IPS-11a (cell line): ENCODE results near the gene COLEC12.
"Not testable (repeated sequence)": the region's sequence is repeated elsewhere in the genome, so short reads cannot be mapped to it uniquely, and the experiment has no call there.

Experiments
- H3K4me3 ChIP-seq: one replicate; pipeline ENCODE4 v1.5.1; 2013; ENCODE audit warnings: low read depth, low read length, control low read depth

COLEC12 gene

DNA sequence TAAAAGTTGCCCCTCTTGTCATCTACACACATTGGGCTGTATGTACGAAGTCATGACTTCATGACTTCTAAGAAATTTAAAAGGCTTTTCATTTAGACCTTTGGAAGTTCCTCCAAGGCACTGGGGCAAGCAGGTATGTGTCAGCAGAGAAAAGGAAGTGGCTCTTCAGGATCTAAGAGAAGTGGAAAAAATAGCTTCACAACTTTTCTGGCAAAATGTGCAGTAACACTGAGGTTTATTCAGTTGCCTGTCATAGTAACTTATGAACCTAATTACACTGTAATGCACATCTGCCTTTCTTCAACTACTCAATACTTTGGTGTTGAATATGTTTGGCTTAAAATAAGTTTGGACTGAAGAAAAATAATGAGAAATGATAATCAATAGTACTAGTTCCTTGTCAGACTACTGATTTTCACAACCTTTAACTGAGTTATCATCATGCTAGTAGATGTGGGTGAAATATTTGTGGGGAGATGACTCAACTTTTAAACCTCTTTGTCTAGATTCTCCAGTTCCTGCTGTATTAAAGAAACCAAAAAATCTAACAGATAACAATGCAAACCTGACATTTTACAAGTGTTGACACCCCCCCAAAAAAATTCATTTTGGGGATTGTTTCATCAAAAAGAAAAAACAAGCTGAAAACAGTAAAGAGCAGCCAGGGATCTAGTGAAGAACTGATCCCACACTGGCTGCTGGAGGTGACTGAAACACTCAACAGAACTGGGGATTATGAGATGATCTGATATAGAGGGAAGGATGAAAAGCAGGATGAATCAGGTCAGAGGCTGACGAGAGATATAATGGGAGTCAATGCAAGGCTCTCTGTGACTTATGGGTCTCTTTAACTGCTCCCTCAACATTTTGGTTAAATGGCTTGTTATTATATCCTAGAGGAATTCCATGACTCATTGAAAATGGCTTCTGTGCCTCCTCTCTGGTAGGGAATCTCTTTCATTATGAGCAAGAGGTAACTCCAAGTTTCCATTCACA, 84.6 kb downstream of the COLEC12 start:
- no peak overlapping the region for H3K4me3 ChIP-seq

DNA sequence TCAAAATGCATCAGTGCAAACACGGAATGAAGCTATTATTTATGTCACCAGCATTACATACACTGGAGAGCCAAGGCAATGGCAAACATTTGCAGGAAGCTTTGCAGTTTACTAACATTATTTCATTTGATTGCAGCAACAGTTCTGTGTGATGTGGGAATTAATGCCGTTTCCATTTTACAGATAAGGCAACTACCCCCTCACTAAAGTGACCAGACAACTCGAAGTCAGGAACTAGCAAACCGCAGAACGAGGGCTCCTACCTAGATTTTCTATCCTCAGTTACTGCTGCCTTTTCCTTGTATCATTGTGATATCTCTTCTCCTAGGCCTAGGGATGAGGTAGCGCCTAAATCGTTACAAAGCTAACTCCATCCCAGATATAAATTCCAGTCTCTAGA, 85.5 kb downstream of the COLEC12 start:
- no peak overlapping the region for H3K4me3 ChIP-seq

DNA sequence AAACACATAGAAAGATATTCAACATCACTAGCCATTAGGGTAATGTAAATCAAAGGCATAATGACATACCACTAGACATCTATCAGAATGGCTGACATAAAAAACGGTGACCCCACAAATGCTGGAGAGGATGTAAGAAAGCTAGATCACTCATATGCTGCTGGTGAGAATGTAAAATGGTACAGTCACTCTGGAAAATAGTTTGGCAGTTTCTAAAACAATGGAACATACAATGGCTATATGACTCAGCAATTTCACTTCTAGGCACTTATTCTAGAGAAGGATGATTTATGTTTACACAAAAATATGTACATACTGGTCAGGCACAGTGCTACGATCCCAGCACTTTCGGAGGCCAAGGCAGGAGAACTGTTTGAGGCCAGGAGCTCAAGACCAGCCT, 87.3 kb downstream of the COLEC12 start:
- no peak overlapping the region for H3K4me3 ChIP-seq

DNA sequence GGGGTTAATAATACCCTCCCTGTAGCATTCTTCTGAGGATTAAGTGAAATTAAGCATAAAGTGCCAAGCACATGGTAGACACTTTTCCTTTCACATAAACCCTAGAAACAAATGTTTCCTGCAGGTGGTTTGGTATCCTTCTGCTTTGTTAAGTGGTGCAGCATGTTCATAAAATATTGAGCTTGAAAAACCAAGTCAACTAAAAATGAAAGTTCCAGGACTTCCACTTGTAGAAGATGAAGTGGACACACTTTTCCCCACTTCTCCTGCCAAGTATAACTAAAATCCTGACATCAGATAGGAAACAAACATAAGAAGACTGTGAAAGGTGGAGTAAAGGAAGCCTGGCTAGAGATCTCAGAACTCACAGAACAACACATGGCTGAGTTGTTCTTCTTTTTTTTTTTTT, 90.5 kb downstream of the COLEC12 start:
- H3K4me3 ChIP-seq: no peak overlapping the region

DNA sequence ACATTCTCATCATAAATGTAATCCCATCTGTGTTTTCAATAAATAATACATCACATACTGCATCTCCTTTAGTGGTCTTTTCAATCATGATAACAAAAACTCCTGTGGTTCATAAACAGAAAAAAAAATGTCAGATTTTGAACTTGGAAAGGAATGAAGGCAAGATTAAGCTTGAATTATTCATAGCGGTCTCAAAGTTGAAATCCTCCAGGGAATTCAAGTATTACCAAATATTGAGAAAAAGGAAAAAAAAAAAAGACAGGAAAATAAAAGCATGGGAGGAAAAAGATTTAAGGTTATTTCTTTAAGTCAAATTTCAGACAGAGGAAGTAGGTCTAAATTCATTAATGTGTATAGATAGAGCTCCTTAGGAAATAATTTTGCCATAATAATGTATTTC, 92.1 kb downstream of the COLEC12 start:
- H3K4me3 ChIP-seq: no peak overlapping the region

DNA sequence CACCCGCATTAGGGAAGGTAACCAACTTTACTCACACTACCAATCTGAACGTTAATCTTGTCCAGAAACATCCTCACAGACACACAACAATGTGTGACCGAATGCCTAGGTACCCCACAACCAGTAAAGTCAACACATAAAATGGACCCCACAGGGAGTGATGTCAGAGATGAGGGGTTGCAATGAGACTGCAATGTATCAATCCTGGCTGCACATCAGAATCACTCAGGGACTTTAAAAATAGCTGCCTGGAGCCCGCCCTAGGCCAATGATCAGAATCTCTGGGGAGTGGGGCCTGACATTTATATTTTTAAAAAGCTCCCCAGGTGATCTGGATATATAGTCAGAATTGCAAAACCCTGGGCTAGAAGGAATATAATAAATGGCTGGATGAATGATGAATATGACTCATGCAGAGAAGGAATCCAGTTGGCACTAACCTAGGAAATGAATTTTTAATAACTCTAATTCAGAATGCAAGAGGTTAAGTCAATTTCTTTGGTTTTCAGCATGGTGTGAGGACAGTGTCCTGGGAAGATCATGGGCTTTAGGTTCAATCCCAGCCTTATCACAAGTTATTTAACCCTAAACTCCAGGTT, 92.8 kb downstream of the COLEC12 start:
- H3K4me3 ChIP-seq: no peak overlapping the region

DNA sequence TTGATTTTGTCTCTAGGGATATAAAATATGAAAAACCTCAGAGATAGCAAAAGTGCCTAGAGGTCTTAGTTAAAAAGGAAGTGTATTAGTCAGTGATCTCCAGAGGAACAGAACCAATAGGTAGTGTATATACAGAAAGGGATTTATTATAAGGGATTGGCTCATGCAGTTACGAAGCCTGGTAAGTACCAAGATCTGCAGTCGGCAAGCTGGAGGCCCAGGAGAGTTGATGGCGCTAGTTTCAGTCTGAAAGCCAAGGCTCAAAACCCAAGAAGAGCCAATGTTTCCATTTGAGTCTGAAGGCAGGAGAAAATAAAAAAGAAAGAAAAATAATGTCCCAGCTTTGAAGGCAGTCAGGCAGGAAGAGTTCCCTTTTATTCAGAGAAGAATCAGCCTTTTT, 93.3 kb downstream of the COLEC12 start:
- H3K4me3 ChIP-seq: no peak overlapping the region

DNA sequence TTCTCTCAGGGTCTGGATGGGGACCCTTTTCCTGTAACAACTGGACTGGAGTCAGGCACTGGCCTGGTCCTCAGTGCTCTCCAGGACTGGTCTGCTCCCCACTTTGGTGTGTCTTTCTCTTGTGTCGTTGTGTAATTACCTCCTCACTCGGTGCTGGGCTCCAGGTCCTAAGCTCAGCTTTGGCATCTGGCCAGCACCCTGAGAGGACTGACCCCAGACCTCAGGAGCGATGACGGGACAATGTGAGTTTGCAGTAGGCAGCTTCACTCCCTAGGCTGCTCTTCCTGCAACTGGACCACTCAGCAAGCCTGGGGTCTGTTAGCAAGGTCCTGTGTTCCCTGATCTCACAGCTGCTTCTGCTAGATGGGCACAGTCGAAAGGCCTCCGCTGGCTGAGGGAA, 93.8 kb downstream of the COLEC12 start:
- no peak overlapping the region for H3K4me3 ChIP-seq

DNA sequence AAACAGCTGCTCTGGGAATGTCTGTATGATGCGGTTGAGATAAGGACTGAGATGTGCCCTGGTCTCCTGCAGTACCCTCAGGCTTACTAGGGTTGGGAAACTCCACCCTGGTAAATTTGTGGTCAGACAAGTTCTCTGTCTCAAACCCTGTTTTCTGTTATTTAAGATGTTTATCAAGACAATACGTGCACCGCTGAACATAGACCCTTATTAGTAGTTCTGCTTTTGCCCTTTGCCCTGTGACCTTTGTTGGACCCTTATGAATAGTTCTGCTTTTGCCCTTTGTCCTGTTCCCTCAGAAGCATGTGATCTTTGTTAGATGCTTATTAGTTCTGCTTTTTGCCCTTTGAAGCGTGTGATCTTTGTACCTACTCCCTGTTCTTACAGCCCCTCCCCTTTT, 95.5 kb downstream of the COLEC12 start:
- H3K4me3 ChIP-seq: not testable (repeated sequence)

DNA sequence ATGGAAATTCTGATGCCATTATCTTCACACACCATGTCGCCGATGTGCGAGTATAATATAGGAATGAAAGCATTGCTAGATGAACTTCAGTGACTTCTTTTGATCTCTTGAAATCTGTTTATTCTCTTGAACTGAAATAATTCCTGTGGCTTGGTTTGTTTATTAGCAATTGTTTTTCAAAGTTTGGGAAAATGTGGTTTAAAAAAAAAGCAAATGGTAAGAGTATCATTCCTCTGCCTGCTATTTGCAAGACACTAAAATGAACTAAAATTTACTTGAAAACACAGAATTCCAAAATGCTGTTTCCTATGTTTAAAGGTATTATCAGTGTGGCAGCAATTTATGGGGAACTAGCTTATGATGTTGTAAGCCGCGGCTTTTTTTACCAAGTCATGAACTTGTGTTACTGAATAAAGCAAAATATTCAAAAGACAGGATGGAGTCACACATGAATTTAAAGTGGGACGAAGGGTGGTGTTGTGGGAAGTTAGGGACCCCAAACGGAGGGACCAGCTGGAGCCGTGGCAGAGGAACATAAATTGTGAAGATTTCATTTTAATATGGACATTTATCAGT, 96.4 kb downstream of the COLEC12 start:
- H3K4me3 ChIP-seq: no peak overlapping the region

DNA sequence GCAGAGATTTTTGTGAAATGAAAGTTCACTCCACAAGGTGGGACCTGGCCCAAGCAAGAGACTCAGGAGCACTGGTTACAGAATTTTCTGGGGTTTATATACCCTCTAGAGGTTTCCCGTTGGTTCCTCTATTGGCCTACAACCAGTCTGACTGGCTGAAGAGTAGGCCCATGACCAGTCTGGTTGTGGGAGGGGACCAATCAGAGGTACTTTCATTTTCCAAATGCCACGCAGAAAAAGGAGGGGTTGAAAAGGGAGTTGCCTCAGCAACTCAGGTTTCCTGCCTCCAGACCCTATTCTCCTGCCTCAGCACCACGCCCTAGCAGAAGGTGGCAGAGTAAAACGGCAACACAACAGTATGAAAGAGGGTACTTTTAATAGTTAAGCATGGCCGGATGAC, 98.4 kb downstream of the COLEC12 start:
- no peak overlapping the region for H3K4me3 ChIP-seq

DNA sequence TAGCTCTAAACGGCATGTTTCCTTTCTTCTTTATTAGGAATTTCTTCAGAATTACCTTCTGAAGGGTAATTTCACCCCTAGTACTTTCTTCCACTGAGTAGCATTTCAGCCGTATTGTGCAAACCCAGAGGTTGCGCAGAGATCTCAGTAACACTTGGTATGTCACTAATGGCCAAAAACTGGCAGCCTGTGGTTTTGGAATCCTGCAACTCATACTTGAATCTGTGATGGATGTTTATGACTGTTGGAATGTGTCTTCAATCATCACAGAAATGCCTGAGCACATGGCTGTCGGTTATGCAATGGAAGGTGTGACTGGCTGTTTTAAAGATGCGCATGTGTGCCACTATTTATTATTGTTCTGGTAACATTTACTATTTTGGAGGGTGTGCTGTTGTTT, 100.0 kb downstream of the COLEC12 start:
- H3K4me3 ChIP-seq: no peak overlapping the region

DNA sequence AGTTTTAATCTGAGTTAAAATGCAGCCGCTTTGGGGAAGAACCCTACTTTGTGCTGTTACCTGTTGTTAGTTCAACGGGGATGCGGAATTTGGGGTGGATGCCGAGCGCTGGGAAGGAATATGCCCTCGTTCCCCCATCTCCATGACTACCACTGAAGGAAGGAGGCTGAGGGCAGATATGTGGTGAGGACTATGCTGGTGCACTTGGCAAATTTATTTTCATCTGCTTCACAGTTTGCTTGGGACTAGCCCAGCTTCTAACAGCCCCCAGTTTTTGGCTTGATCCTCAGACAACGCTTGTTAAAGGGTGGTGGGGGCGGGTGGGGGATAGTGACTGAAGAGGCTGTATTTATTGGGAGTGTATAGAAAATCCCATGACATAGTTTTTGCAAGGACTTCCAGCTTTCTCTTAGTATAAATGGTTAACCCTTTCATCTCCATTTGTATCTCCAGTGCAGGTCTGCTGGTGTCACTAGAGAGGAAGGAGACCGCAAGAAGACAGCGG, 100.8 kb downstream of the COLEC12 start:
- no peak overlapping the region for H3K4me3 ChIP-seq

DNA sequence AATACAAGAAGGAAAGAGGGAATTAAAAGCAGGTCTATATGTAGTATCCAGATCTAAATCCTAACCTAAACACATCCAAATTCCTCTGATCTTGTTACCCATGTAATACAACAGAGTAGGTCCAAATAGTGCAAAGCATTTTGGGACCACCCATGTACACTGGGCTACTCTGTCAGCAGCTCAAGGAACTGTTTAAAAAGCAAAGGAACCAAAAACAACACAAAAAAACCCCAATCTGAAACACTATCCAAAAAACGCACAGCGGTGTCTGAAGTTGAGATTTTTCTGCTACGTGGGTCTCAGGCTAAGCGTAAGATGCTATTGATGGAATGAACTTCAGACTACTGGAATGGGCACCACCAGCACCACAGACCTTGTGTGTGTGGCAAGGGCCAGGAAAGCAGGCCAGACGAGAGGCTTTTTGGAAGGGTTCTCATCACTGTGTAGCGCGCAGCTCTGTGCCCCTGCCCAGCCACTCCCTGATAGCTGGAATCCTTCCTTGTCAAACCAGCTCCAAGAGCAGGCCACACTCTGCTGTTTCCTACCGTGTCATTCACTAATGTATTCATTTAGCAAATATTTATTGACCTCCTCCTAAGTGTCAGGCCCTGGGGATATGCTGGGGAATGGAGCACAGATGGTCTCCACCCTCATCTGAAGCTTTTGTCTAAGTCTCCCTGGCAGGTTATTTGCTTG, 101.4 kb downstream of the COLEC12 start:
- no peak overlapping the region for H3K4me3 ChIP-seq

DNA sequence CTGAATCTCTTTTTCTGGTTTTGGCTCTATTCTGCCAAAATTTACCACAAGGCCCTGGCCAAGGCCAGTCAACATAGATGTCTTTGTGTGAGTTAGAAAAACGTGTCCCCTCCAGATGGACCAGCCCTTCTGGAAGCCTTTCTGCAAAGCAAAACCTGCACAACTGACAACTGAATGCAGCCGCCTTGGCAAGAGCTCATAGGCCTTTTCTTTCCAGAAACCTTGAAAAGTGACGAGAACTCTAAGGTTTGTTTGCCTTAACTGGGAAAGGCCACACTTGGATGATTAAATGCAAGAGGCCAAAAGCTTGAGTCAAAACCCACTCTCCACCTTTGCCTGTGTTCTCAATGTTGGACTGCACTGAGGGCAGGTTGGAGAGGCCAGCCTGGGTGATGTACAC, 103.9 kb downstream of the COLEC12 start:
- H3K4me3 ChIP-seq: no peak overlapping the region

DNA sequence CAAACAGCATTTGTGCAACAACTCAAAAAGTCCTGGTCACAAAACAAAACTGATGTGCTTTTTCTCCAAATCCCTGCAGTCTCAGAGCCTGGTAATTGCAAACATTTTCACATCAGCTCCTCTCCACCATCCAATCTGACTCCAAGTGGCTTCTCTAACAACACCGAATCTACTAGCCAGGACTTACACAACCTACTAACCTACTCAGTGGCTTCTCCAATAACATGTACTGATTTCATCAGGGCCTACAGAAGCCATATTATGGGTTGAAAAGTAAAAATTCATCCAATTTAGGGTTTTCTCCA, 104.3 kb downstream of the COLEC12 start:
- no peak overlapping the region for H3K4me3 ChIP-seq

DNA sequence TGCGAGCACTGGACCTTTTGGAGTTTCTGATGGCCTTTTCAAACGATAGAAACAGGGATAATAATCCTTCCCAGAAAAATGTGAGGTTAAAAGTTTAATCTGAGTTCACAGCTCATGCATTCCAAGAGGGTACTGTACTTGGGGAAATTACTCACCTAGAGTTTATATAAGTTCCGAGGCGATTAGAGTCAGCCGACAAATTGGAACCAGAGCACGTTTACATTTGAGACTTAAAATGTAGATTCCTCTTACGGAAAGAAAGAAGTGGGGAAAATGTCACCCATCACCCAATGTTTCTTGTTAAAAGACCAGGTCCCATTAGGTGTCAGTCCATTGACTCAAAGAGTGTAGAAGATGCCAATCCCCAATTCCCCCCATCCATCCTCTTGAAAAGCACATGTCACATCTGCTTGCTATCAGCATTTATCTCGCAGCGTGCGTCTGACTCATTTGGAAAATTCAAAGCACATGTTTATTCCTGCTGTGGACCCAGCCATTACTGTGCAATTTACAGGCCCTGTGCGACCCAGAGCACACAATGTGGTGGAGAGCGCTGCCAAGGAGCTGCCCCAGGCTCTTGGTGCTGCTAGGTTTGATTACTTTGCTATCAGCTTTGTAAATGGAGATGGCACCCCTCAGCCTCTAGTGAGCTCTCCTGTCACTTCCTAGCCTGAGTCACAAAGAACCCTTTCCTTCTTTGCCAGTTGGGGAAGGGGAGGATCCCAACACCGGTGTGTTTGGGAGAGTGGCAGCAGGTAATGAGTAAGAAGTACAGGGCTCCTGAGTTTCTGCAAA, 104.8 kb downstream of the COLEC12 start:
- H3K4me3 ChIP-seq: no peak overlapping the region

DNA sequence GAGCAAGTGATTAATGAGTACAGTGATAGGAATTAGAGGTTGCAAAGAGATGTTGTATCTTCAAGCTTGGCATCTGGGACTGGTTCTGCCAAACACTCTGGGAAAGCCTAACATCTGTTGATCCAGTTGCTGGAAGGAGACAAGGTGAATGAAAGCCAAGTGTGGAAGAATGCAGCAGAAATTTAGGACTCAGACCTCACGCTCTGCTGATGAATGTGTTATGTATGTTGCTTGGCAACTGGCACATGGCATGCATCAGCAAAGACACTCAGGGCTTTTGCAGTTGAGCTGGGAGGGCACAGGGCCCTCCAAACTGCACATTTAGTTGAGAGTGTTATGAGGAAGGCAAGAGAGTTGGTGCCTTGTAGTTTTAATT, 105.5 kb downstream of the COLEC12 start:
- no peak overlapping the region for H3K4me3 ChIP-seq

DNA sequence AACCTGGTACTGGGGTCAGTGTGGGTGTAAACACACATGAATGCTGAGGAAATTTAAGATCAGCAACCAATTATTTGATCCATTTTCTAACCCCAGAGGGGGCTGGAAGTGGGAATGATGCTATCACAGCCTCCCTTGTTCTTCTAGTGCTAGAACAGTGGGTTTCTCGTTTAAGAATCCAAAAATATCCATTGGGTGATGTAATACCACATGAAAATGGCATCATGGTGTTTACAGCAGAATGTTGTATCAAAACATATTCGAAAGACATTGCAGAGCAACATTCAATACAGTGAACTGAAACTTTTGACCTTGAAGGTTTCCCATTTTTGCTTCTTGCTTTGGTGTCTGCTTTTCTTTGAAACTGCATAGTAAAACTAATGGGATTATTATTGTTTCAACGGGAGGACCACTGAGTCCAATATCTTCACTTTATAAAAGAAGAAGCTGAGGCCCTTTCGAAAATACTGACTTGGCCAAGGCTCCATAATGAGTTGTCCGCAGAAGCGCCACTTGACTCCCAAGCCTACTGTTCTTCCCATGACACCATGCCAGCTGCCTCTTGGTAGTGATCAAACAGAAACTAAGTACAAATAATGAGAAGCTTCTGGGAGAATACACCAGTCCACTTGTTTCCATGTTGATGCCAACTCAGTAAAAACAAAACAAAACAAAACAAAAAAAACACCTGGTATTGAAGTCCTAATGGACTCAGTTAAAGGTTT, 106.1 kb downstream of the COLEC12 start:
- H3K4me3 ChIP-seq: no peak overlapping the region

DNA sequence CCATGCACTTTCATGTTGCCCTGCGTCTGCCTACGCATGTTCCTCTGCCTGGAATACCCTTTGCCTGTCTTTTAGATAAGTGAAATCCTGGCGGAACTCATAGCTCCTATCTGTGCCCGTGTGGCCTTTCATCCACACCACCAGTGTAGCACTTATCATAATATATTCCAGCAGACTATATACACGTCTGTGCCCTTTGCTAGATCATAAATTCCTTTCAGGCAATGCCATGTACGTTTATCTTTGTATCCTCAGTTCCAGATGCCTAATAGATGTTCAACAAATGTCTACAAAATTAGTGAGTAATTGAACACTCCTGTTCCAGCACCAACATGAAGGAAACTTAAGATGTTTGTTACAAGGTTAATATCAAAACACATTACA, 106.9 kb downstream of the COLEC12 start:
- no peak overlapping the region for H3K4me3 ChIP-seq
